ENCODE measurements around the gene KIAA1210.

DNA sequence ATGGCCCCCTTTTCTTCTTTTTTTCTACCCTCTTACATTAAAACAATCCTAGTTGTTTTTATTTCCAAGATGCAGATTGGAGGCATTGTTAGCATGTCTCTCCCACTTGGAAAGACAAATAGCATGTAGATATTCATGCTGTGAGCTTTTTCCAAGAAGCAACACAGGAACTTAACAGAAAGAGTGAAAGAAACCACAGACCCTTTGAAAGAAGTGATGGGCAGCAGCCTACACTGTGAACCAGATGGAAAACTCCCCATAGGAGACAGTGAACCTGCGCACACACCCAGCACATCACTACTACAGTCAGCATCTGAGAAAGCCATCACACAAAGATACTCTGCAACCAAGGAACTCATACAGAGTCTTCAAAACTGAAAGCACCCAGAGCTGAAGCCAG lies 37.0 kb downstream of the KIAA1210 start:
- TF ChIP-seq EZH2 (IDR thresholded peaks at IDR 0.05; ENCODE audit: borderline replicate concordance, low read length) (no peak), CTCF (conservative IDR thresholded peaks at IDR 0.05 in 1 of 2, IDR thresholded peaks at IDR 0.05 in 1 of 2; ENCODE audit: extremely low read depth in 1 of 2, insufficient read depth in 1 of 2, low read depth in 1 of 2, low read length in 2 of 2) (no peak)
